Islet of Langerhans (tissue), 1 donor: ENCODE data around the gene C17orf114.

Source experiments
- FAIRE-seq: peaks from one replicate; lab custom pipeline; 2011; peaks lifted over from hg19 to GRCh38; lab: Jason Lieb, UNC

C17orf114 gene

DNA sequence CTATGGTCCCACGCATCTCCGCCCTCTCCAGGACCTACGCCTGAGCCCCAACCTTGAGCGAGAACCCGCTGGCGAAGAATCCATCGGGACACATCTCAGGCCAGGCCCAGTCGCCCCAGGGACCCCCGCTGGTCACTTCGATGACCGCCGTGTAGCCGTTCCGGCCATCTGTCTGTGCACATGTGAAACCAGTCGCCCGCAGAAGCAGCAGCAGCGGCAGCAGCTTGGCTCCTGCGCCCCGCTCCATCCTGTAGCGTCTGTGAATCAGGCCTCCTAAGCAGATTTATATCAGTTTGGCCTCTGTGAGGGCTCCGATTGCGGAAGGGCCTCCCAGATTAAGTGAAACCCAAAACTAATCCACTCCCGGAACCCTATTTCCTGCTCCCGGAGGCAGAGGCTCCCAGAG lies 16.0 kb downstream of the C17orf114 start, which contains the start of gene VMO1:
TSS of gene VMO1 (minus strand) at position 259 of the 406 bp plus-strand sequence. CDS start at position 247, 12 bp downstream.
- no peak for FAIRE-seq

DNA sequence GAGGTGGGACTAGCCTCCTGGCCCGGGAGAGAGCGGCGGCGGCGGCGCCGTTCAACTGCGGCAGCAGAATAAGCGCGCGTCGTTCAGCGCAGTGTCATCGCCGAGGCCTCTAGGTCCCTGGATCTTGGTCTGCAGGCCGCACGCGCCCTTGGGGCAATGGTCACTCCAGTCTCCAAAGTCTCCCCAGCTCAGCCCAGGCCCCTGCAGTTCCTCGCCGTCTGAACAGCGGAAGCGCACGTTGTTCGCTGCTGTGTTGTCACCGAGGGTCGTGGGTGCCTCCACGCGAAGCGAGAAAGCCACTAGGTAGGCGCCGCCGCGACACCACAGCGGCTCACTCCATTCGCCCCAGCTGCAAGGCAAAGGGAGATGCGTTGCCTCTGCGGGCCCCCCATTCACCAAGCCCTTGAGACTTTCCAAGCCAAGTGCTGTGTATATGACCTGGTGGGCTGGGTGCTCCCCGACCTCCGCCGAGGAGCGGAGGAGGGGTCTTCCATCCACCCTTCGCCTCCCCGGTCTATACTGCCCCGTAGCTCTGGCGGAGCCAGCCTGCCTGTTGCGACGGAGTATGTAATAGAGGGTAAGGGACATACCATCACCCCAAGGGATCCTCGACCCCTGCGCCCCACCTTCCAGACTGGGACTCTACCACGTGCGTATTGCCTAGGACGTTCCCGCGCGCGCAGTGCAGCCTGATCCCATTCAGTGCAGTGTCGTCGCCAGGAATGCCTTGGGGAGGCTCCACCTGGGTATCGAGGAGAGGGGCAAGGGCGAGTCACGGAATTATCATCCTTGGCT lies 16.6 kb downstream of the C17orf114 start:
- no peak for FAIRE-seq

DNA sequence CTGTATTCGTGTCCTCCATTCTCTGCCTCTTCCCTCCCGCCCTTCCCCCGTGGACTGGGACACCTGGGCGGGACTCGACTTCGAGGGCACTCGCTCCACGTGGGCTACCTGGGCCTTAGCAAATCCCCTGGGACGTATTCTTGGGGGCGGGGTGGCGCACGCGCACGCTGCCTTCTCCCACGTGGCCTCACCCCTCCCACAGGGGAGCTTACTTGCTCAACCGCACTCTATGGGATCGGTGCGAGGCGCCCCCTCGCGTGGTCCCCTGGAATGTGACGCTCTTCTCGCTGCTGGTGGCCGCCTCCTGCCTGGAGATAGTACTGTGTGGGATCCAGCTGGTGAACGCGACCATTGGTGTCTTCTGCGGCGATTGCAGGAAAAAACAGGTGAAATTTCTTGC lies 19.5 kb downstream of the C17orf114 start:
- FAIRE-seq: no peak

DNA sequence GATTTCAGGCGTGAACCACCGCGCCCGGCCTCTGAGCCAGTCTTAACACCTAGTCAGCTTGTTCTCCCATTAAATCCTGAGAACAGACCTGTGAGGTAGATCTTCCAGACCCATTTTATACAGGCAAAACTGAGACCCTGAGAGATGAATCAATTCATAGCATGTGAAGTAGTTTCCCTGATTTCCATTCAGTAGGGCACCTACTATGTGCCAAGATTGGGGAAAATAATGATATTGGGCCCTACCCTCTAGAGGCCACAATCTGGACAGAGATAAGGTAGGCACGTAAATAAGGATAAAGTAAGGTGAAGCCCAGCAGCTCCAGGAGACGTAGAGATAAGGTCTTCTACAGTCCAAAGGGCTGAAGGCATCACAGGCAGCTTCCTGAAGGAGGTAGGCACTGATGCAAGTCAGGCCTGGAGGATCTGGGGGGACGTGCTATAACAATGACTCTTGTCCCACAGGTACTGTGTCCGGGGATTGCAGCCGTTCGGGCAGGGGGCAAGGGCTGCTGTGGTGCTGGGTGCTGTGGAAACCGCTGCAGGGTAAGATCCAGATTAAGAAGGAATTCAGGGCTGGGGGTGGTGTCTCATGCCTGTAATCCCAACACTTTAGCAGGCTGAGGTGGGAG lies 21.7 kb downstream of the C17orf114 start:
- no peak for FAIRE-seq

DNA sequence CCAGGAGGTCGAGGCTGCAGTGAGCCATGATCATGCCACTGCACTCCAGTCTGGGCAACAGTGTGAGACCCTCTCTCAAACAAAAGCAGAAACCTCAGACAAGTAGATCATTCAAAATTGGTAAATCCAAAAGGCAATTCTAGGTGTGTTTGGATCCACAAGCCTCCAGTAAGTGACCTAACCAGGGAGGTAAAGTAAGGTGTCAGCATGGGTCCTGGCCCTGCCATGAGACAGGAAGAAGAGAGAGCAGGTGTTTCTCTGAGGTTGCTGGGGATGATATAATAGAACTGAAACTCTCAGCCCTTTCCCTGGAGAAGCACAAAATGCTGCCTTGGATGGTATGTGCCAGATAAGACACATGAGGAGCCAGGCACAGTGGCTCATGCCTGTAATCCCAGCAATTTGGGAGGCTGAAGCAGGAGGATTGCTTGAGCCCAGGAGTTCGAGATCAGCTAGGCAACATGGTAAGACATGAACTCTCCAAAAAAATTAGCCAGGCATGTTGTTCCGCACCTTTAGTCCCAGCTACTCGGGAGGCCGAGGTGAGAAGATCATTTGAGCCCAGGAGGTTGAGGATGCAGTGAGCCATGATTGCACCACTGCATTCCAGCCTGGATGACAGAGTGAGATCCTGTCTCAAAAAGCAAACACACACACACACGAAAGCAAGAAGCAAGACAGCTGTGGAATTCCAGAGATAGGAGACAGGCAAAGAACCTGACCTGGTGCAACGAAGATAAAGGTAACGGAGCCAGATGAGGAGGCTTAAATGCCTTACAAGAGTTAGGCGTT lies 24.0 kb downstream of the C17orf114 start:
- no peak for FAIRE-seq

DNA sequence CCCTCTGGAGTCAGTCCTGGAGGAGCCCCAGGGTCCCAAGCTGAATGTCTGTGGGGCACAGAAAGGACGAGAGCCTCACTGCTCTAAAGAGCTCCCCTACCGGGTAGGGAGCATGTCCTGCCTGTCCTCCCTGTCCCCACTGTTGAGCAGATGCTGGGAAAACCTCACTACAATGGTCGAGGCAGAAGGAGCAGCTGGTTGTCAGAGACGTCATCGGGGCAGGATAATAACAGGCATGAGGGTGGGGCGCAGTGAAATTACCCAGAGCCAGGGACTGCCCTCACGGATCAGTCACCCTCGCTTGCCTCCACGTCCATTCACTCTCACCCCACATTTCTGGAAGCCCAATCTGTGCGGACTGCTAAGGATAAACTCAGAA lies 29.9 kb downstream of the C17orf114 start:
- no peak for FAIRE-seq

DNA sequence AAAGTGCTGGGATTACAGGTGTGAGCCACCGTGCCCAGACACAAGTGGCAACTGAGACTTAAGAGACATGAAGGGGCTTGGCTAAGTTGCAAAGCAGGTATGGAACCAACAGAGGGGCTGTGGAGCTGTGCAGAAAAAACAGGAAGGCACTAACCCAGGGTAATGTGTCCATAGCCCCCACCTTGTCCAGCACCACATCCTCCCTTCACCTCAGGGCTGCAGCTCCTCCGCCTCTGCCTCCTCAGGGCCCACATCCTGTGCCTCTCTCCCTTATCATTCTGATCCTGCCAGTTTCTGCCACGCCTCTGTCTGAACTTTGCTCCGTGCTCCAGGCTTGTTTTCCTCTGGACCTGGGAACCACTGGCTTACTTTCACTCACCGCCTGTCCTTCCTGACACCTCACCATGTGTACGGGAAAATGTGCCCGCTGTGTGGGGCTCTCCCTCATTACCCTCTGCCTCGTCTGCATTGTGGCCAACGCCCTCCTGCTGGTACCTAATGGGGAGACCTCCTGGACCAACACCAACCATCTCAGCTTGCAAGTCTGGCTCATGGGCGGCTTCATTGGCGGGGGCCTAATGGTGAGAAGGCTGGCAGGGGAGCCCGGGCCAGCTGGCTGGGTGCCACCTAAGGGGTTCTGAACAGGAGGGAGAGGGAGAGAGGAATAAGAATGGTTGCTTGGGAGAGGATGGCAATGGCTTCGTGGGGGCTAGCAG lies 30.5 kb downstream of the C17orf114 start, which contains the start of gene TM4SF5:
TSS of gene TM4SF5 (plus strand) at position 368 of the 716 bp plus-strand sequence. CDS start at position 405, 37 bp downstream.
- no peak for FAIRE-seq

DNA sequence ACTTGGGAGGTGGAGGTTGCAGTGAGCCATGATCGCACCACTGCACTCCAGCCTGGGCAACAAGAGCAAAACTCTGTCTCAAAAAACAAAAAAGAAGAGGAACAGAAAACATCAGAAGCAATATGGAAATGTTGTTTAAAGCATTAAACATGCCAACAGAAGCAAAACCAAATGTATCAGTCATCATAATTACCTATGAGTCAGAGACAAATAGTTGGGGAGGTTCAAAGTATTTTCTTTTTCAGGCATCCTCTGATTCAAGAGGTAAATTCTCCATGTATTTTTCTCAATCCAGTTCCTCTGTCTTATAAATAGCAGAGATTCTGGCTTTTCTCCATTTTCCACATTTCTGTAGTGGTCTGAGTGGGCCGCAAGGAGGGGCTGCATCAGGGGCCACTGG lies 32.5 kb downstream of the C17orf114 start:
- FAIRE-seq: no peak

DNA sequence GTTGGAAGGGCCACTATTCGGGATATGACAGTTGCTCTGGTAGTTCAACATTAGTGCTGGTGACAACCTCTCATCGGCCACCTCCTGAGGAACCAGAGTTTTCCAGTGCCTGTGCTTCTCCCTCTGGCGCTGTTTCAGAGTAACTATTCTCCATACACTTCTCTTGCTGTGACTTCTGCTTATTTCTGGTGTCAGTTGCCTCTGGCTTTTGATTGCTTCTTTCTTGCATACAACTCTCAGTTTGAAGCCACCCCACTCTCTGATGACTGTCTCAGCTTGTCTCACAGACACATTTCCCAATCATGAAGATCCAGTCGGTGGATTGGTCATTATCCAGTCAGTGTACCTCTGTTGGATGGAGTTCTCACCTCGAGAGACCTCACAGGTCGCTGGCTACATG lies 33.8 kb downstream of the C17orf114 start:
- no peak for FAIRE-seq

DNA sequence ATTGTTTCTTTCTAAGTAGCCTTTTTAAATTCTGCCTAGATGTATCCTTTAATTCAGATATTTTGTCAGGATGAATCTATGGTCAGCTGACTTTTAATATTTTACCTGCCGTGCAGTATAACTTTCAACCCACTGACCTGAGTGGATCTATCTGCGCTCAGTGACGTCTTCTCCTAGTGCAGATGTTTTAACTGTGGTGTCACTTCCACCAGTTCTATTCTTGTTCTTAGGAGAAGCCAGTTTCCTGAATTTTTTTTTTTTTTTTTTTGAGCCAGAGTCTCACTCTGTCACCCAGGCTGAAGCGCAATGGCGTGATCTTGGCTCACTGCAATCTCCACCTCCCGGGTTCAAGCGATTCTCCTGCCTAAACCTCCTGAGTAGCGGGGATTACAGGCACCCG lies 35.4 kb downstream of the C17orf114 start:
- FAIRE-seq: no peak

DNA sequence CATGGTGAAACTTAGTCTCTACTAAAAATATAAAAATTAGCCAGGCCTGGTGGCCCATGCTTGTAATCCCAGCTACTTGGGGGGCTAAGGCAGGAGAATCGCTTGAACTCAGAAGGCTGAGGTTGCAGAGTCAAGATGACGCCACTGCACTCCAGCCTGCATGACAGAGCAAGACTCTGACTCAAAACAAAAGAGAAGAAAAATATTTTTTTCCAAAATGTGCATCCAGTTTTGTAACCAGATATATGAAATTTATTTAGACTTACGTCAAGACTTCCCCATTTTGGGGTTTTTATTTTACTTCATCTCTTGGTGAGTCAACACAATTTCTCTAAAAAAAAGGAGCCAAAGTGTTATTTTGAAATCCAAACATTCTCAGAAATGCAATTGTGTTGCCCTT lies 35.9 kb downstream of the C17orf114 start:
- FAIRE-seq: no peak

DNA sequence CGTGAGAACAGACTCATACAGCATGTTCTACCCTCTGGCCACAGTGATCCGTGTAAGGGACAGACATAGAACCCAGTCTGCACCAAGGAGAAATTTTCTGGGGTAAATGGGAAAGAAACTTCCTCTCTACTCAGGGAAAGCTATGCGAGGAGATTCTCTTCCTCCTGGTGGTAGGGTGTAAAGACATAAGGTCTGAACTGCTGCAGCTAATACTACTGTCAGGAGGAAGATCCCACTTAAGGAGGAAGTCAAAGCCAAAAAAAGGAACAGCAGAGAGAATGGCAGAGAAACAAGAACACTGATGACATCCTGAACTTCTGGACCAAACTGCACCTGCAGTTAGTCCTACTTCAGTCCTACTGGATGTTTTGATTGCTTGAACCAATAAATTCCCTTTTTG lies 37.5 kb downstream of the C17orf114 start:
- no peak for FAIRE-seq

DNA sequence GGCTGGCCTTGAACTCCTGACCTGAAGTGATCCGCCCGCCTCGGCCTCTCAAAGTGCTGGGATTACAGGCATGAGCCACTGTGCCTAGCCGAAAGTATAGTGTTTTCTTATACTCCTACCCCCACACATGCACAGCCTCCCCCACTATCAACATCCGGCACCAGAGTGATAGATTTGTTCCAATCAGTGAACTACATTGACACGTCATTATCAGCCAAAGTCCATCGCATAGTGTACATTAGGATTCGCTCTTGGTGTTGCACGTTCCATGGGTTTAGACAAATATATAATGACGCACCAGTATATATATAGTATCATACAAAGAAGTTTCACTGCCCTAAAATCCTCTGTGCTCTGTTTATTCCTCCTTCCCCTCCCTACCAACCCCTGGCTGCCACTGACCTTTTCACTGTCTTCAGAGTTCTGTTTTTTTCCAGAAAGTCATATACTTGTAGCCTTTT lies 42.3 kb downstream of the C17orf114 start:
- no peak for FAIRE-seq

DNA sequence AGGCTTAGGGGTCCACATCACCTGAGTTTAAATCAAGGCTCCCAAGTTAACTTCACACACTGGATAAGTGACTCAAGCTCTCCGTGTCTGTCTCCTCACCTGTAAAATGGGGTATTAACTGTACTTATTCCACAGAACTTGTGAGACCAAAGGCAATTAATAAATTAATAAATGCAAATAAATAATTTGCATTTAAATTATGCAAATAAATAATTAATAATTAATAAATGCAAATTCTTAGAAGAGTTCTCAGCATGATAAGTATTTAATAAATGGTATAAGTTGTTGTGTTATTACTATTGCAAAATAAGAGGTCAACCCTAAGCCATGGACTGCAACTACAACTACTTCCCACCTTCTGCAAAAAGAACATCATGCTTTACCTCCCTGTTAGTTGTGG lies 48.7 kb downstream of the C17orf114 start:
- FAIRE-seq: no peak

DNA sequence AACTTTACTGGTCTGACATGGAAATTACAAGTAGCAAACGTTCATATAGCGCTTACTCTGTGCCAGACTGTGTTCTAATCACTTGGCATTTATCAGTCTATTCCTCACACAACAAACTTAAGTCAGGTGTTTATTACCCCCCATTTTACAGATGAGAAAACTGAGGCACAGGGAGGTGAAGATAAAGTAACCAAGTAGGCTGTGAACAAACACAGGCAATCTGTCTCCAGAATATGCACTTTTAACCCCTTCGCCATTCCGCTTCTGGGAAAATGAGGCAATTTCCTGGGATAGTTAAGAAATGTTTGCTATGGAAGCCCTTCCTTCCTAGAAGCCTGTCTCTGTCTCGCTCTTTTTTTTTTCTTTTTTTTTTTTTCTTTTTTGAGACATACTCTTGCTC lies 50.2 kb downstream of the C17orf114 start:
- FAIRE-seq: no peak
